HG02678 (cell line): ENCODE measurements around the gene METAP1D.
A peak's percentile ranks its signal among the peaks of the same experiment; 100 is the strongest.
"Not testable (repeated sequence)": the region's sequence is repeated elsewhere in the genome, so short reads cannot be mapped to it uniquely, and the experiment has no call there.

Source experiments
- ATAC-seq: cut with Tn5 transposase; IDR thresholded peaks from one replicate; pipeline ENCODE4 v1.9.1; 2021; ENCODE audit warnings: mild to moderate bottlenecking, moderate library complexity; ENCODE audit not compliant: unreplicated experiment

Gene METAP1D

DNA sequence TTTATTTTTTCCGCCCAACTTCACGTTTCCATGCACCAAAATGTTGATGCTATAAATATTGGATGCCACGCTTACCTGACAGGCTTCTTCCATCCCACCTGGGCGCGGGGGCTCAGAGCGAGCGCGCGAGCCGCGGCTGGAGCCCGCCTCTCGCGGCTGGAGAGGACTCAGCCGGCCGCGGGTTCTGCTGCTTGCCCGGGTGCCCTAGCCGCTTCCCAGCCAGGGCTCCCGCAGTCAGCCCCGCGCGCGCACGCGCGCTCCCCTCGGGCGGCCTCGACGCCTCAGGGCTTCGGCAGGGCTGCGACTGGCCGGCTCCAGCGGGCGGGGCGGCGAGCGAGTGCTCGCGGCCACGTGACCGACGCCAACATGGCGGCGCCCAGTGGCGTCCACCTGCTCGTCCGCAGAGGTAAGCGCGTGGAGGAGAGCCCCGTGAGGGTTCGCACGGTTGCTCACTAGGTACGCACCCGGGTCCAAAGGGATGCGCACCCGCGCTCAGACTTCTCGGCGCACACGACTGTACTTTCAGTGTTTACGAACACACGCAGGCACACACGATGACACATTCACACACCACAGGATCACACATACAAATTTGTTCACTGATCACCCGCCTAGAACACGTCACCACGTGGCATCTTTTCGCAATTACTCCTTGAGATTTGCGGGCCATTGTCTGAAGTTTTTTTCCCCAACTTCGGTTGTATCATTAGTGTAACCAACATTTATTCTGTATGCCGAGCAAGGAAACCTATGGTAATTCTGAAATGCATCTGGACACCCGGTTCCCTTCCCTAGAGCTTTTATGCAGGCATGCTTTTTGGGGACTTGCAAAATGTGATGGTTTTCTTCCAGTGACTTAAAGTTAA, at the start of gene METAP1D:
Gene METAP1D, plus strand, starts transcription at position 350 of the 866 bp plus-strand sequence. Its CDS starts 17 bp downstream, at position 367.
- ATAC-seq, result peak; percentile 98

DNA sequence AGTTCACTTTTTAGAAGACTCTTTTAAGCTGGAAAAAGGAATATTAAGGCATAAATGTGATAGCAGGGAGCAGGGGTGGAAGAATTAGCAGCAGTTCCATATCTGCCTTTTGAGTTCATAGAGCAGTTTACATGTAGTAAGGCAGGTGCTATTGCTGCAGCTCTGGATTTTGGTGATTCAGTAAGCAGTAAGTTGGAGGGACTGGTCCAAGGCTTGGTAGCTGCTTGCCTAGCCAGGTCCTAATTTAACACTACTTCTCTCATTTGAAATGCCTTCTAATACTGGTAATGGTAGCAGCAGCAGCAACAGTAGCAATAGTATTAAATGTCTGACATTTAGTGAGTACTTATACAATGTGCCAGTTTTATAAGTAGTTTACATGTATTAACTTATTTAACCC, 47.5 kb upstream of the METAP1D start:
- no peak for ATAC-seq

DNA sequence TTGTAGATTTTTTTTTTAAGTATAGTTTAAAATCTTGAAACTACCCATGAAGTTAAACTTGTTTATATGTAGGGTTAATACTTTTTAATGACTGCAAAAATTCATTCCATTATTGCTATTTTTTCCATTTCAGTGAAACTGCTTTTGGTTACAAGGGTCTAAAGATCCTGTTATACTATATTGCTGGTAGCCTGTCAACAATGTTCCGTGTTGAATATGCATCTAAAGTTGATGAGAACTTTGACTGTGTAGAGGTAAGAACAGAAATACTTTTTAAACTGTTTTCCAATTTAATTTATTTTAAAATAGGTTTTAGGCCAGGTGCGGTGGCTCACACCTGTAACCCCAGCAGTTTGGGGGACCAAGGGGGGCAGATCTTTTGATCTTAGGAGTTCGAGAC, 47.0 kb upstream of the METAP1D start:
- no peak for ATAC-seq

DNA sequence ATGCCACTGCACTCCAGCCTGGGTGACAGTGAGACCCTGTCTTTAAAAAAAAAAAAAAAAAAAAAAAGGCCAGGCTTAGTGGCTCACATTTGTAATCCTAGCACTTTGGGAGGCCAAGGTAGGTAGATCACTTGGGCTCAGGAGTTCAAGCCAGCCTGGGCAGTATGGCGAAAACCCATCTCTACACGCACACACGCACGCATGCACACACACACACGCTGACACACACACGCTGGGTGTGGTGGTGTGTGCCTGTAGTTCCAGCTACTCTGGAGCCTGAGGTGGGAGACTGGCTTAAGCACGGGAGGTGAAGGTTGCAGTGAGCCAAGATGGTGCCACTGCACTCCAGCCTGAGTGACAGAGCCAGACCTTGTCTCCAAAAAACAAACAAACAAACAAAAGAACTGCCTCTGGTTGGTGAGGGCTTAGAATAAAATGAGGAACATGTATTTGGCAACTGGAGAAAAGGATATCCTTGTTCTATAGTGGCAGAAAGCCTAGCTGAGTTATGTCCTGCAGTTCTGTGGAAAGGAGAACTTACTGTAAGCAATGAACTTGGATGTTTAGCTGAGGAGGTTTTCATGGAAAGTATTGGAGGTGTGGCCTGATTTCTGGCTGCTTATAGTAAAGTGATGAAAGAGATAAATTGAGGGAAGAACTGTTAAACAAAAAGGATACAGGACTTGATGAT, 43.5 kb upstream of the METAP1D start:
- ATAC-seq, result no peak

DNA sequence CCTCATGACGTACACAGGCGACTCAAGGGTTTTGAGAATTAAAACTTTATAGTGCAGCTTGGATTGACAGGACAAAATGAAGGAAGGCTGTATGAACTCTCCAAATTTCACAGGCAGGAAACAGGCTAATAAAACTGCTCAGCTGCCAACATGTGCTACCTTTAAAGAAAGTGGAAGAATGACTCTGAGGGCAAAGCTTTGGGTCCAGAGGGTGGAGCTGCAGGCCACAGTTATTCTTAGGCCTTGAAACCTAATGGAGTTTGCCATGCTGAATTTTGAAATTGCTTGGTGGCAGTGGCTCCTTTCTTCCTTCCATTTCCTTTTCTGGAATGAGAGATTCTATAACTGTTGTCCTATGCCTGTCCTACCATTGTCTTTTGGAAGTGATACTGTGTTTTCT, 42.7 kb upstream of the METAP1D start:
- ATAC-seq, result no peak

DNA sequence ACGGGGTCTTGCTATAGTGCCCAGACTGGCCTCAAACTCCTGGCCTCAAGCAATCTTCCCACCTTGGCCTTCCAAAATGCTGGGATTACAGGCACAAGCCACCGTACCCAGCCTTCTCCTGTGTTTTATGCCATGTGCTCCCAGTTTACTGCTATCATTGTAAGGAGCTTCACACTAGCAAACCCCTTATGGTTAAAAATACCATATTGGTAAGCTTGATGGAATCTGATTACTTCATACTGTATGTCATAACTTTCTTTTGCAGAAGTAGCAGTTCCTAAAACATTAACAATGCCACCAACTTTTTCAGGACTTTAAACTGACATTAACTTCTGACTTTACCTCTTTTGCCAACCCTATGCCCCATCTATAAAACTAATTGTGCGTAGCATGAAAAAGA, 41.3 kb upstream of the METAP1D start:
- no peak for ATAC-seq

DNA sequence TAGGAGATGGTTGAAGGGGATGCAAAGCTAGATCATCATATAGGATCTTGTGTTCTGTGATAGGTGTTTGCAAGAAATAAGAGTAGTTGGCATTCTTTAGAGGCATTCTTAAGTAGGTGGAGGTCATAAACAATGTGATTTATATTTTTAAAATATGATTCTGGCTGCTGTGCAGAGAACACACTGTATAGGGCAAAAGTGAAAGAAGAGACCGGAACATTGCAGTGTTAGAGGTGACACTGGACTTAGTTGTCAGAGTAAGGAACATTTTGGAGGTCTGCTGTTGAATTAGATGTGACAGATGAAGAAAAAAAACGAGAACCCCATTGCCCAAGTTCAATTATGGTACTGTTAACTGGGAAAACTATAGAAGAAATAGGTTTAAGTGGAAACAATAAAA, 39.8 kb upstream of the METAP1D start:
- no peak for ATAC-seq

DNA sequence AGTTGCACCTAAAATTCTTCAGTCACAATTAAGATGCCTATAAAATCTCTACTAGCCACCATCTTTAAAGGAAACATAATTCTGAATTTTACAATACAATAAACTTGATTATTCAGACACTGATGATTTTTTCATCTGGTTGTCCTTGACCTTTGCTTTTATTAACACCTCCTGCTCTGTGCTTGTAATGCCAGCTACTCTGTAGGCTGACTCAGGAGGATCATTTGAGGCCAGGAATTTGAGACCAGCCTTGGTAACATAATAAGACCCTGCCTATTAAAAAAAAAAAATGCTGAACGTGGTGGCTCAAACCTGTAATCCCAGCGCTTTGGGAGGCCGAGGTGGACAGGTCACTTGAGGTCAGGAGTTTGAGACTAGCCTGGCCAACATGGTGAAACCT, 39.2 kb upstream of the METAP1D start:
- ATAC-seq, result no peak

DNA sequence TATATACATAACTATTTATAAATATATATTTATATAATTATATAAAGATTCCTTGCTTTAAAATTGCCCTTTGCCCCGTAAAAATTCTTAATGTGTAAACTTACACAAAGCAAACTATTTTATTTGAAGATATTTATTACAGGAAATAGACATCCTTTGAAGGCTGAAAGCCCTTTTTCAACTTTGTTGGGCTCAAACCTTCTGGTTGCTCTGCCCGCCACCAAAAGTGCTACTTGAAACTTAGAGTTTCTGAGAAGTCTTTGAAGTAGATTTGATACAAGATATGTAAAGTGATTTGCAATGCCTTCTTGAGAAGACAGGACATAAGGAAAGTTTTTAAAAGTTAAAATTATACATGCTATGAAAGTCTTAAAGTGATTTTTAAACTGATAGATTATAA, 36.6 kb upstream of the METAP1D start:
- no peak for ATAC-seq

DNA sequence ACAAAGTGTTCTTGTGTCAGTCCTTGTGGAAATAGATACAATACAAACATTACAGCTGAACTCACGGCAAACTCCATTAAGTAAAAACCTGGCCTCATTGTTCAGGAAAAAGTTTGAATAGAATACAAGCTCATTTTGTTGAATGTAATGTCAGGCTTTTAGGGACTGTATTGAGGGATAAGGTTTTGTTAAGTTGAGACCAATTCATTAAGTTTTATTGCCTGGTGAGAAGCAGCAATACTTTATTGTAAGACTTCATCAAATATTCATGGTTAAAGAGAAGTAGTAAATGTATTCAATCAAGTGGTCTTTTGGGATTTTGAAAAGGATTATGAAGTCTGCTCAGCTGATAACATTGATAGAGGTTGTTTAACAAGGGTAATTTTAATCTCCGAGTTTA, 35.4 kb upstream of the METAP1D start:
- no peak for ATAC-seq

DNA sequence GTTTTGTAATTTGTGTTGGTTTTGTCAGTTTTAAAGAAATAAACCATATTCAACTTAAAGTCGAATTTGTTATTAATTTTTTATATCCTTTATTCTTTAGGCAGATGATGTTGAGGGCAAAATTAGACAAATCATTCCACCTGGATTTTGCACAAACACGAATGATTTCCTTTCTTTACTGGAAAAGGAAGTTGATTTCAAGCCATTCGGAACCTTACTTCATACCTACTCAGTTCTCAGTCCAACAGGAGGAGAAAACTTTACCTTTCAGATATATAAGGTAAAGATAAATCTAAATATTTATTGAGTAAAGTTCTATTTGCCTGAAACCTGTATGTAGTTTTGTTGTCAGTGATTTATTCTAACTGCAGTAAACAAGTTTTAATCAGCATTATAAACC, 34.5 kb upstream of the METAP1D start:
- ATAC-seq, result no peak

DNA sequence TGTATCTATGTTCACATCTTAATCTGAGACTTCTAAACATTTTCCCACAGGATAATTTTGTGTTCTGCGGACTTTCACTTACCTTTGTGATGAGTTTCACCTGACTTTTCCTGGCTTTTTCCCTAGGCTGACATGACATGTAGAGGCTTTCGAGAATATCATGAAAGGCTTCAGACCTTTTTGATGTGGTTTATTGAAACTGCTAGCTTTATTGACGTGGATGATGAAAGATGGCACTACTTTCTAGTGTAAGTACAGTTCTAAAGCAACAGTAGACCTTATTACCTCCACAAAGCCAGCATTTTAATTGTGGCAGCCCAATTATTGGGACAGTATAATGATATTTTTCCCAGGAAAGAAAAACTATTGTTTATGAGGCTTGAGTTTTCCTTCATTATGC, 34.1 kb upstream of the METAP1D start:
- ATAC-seq, result no peak

DNA sequence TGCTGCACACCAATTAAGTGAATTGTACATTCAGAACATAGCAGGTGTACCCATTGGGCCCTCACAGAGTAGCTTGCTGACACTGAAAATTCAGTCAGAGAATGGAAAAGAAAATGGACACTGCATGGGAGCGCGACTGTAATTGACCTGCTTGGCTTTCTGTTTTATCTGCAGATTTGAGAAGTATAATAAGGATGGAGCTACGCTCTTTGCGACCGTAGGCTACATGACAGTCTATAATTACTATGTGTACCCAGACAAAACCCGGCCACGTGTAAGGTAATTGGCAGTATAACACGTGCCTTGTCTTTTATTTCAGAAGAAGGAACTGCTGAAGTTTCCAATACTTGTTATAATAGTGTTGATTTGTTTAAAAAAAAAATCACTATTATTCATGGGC, 33.5 kb upstream of the METAP1D start:
- no peak for ATAC-seq

DNA sequence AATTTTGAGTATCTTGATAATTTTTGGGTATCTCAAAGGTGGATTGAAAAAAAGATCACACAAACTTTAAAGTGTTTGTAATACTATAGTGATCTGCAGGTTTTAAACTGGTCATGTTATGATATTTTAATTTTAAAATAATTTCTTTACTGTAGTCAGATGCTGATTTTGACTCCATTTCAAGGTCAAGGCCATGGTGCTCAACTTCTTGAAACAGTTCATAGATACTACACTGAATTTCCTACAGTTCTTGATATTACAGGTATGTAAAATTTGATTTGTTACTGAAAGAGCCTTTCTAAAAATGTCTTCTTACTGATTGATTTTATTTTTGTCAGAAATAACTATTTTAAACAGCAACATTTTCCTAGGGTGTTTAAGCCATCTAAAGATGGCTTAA, 33.1 kb upstream of the METAP1D start:
- ATAC-seq, result no peak

DNA sequence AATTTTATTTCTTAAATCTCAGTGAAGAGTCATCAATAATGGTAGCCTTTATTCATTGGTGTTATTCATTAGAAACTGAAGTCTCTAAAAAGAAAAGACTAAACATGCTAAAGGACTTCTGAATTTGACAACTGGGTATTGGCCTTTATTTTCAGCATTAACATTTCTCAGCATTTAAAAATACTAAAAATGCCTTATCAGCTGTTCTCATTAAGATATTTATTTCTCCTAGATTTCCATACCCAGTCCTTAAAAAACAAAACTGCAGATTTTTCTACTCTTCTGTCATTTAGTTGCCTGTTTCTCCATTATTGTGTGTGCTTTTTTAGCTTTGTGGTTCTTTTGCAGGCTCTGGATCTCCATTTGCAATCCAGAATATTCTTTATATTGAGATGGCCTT, 31.2 kb upstream of the METAP1D start:
- ATAC-seq, result no peak

DNA sequence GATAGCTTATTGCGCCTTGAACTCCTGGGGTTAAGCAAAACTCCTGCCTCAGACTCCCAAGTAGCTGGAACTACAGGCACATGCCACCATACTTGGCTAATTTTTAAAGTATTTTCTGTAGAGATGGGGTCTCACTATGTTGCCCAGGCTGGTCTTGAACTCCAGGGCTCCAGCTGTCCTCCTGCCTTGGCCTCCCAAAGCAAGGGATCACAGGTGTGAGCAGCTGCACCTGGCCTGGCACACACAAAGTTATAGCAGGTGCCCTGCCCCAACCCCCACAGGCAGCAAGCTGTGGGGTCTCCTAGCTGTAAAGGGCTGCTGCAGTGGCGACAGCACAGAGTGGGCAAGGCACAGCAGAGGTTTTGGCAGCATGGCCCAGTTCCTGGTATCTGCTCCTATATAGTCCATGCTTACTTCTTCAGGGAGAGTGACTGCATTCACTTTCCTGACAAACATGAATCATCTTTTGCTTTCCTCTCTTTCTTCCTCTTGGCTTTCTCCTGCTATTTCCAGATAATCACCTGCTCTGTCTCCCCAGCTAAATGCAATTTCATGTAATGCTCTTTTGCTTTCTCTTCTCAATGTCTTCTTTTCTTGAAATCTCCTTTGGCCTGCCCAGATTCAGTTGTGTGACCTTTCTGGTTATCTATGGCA, 27.3 kb upstream of the METAP1D start:
- ATAC-seq, result no peak

DNA sequence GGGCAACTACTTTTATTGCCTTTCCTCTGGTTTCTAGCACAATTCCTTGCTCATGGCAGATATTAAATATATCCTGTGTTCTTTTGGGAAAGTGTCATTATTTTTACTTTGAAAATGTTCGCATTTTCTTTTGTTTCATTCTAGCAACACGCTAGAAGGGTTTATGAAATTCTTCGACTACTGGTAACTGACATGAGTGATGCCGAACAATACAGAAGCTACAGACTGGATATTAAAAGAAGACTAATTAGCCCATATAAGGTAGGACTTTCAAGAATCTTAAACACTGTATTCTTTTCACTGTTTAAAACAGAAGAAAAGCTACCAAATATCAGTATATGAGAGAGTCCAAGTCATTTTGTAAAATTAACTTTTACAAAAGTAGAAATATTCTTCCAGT, 20.6 kb upstream of the METAP1D start:
- ATAC-seq, result no peak

DNA sequence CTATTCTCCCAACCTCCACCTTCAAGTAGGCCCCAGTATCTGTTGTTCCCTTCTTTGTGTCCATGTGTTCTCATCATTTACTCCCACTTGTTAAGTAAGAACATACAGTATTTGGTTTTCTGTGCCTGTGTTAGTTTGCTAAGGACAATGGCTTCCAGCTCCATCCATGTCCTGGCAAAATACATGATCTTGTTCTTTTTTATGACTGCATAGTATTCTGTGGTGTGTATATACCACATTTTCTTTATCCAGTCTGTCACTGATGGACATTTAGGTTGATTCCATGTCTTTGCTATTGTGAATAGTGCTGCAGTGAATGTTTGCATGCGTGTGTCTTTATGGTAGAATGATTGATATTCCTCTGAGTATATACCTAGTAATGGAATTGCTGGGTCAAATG, 15.8 kb upstream of the METAP1D start:
- ATAC-seq, result not testable (repeated sequence)

DNA sequence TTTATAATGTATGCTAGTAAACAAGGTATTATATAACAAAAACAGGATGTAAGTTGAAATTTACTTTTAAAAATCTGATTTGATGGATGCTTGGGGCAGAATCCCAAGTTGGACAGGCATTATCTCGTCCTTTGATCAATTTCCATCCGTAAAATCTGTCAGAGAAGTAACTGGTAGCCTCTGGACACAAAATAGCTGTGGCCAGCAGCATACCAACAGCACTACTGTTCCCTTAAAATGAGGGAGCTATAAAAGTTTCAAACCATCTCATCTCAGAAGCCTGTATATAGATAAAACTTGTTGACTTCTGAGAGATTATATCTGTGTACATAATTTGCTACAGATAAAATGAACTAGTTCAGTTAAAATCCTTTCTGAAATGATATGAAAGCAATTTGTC, 14.7 kb upstream of the METAP1D start:
- ATAC-seq, result no peak

DNA sequence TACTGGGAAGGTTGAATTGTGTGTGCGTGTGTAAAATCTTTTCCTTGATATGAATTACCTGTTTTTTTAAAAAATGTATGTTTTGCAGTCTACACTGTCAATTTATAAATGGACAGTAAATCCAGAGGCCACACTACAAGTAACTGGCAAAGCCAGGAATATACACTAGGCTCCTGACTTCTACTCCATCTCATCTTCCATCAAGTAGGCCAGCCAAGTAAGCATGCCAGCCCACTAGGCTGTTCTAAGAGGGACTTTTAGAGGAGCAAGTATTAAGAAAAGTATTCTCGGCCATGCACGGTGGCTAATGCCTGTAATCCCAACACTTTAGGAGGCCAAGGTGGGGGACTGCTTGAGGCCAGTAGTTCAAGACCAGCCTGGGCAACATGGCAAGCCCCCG, 13.0 kb upstream of the METAP1D start:
- no peak for ATAC-seq

DNA sequence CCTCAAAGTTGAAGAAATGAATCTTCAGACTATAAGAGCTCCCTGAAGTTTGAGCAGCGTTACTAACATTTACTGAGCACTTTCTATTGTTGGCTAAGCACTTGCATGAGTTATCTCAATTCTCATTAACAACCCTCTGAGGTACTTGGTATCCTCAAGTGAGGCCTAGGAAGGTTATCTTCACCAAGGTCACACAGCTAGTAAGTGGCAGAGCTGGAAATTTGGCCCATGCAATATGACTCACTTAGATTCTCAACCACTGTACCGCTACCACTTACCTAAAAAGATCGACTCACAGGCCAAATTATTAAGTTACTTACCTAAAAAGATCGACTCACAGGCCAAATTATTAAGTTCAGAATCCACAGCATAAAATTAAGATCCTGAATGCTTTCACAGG, 8.7 kb upstream of the METAP1D start:
- ATAC-seq, result no peak

DNA sequence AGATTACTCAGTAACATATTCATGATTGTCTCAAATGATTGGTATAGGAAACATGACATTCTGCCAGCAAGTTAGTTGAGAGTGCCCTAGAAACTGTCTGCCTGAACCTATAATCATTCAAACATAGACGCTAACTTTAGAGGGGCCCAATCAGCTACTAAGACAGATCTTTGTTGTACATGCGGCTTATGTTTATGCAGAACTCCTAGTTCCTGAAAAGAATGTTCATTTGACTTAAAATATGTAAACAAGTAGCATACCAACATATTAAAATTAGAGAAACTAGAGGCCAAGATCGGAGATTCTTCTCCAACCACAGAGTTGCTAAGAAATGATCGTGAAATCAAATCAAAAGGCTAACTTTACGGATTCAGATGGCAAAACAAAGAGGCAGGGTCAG, 4.2 kb upstream of the METAP1D start:
- no peak for ATAC-seq
